ENCODE results near the gene LSM7.

The LSM7 gene

GRCh38 chr19:2323707-2324106, 4.7 kb downstream of the LSM7 start:
- no peak for DNase-seq (ENCODE audit: low read depth in 2 of 2)

DNA sequence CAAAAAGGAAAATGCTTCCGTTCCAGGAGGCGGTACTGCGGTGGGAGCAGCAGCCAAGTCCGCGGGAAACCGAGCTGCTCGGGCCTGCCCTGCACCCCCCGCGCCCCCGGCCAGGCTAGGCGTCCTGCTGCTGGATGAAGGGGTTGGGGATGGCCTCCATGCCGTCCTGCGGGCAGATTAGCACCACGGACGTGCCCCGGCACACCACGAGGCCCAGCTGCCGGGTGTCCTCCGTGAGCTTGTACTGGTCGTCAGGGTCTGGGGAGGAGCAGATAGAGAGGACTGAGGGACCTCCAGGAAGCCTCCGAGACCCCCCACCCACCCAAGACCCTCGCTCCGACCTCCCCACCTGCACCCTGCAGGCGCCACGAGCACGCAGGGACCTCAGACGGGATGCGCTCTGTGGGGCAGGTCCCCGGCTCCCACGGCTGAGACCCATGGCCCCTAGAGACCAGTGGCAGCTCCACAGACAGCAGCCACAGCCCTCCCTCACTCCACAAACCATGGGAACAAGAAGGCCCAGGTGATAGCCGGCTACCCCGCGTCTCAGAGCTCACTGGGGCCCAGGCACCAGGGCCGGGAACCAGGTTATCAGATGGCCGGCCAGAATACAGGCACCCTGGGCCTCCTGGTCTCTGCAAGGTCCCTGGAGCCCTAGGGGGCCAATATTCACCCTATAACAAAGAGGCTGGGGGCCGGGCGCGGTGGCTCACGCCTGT, 6.7 kb downstream of the LSM7 start:
- no peak for DNase-seq (ENCODE audit: low read depth in 2 of 2)

- no peak for DNase-seq (ENCODE audit: low read depth in 2 of 2)
These were observed 7.4 kb downstream of the LSM7 start for GRCh38 chr19:2320939-2321338.

DNA sequence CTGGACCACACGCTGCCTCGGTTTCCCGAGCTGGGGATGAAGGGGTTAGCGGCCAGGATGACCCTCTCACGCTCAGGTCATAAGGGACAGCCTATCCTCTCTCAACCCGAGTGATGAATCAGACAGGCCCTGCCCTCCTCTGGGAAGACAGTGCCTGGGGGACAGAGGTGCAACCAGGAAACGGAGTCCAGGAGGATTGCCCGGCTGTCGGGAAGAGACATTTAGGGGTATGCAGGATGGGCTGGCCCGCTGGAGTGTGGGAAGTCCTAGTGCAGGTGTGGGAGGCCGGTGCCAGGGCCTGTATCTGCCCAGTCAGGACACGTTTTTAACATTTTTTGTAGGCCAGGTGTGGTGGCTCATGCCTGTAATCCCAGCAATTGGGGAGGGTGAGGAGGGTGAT, 8.3 kb downstream of the LSM7 start:
- DNase-seq (ENCODE audit: low read depth in 2 of 2), result no peak

DNA sequence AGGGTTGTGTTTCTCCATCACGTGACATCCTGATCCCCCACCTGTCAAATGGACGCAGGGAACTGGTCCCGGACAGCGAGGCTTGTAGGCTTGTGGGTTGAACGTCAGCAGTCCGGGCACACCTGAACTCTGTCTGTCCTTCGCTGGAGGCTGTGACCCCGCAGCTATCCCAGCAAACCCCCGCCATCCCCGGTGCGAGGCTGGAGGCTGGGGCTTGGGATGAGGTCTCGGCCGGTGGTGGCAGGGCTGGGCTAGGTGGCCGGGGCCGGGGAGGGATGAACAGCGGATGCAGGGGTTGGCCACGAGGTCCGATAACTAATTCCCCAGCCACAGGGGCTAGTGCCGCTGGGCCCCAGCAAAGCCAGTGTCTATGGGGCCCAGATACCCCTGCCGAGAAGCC, 8.8 kb downstream of the LSM7 start:
- no peak for DNase-seq (ENCODE audit: low read depth in 2 of 2)

GRCh38 chr19:2318923-2319322, 9.5 kb downstream of the LSM7 start:
- no peak for DNase-seq (ENCODE audit: low read depth in 2 of 2)

GRCh38 chr19:2317756-2318155, 10.6 kb downstream of the LSM7 start:
- DNase-seq (ENCODE audit: low read depth in 2 of 2), result no peak

DNA sequence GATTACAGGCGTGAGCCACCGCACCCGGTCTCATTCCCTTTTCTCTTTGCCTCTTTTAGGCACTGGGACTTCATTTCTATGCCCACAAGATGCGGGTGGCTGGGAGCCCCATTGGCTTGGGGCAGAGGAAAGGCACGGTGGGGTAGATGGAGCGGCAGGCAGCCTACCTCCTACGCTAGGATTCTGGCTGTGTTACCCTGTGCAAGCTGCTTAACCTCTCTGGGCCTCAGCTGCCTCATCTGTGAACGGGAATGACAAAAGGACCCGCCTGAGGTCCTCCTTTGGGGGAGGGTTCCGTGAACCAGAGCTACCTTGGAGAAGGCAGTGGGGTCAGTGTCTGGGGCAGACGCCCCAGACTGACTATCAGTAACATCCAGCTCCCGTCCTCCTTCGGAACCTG, 11.1 kb downstream of the LSM7 start:
- no peak for DNase-seq (ENCODE audit: low read depth in 2 of 2)

DNA sequence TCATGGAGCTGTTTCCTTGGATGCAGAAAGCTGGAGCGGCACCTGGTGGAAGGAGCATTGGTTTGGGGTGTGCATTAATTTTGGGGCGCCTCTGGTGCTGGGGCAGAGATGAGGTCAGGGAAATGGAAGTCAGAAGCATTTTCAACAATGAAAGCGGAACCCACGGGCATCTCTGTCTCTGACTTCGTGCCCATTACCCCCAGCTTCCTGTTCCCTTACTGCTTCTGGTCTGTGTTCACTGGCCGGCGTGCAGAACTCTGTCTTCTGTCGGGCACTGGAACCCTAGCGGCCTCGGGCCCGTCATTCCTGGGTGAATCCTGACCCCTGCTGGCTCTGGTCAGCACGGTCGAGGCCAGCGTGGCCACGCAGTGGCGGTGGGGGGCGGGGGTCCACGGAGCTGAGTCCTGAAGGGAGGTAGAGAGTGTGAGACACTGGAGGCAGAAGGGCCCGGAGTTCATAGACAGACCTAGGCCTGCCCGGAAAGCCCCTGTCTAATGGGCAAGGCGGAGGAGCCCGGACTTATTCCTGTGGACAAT, 12.5 kb downstream of the LSM7 start:
- DNase-seq (ENCODE audit: low read depth in 2 of 2), result no peak

- DNase-seq (ENCODE audit: low read depth in 2 of 2), result no peak
These were observed 13.1 kb downstream of the LSM7 start for GRCh38 chr19:2315121-2315817.

DNA sequence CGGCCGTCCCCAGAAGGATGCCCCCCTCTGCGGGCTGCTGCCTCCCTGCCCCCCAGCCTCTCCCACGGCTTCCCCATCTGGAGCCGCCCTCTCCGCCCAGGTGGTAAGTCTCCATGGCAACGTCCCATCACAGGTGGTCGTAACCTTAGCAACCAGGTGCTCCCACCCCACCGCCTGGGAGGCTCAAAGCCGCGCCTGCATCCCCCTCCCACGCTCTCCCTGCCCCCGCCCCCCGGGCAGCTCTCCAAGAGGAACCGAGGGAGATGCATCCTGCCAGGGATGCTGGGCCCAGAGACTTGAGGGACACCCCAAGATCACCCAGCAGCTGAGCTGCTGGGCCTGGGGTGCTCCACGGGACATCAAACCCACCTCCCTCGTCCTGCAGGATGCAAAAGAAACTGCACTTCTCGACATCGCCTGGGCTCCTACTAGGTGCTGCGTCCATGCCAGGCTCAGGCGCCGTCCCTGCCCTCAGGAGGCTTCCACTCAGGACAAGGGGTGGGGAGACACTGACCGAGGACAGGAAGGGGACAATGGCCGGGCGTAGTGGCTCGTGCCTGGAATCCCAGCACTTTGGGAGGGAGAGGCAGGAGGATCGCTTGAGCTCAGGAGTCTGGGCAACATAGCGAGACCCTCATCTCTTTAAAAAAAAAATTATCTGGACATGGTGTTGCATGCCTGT, 15.4 kb downstream of the LSM7 start:
- DNase-seq (ENCODE audit: low read depth in 2 of 2), result no peak

DNA sequence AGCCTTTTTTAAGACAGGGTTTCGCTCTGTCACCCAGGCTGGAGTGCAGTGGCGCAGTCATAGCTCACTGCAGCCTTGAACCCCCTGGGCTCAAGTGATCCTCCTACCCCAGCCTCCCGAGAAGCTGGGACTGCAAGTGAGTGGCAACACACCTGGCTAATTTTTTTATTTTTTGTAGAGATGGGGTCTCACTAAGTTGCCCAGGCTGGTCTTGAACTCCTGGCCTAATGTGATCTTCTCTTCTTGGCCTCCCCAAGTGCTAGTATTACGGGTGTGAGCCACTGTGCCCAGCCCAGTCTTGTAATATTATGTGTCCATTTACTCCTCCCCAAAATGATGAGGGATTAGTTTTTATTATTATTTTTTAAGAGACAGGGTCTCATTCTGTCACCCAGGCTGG, 17.3 kb downstream of the LSM7 start:
- DNase-seq (ENCODE audit: low read depth in 2 of 2), result no peak

DNA sequence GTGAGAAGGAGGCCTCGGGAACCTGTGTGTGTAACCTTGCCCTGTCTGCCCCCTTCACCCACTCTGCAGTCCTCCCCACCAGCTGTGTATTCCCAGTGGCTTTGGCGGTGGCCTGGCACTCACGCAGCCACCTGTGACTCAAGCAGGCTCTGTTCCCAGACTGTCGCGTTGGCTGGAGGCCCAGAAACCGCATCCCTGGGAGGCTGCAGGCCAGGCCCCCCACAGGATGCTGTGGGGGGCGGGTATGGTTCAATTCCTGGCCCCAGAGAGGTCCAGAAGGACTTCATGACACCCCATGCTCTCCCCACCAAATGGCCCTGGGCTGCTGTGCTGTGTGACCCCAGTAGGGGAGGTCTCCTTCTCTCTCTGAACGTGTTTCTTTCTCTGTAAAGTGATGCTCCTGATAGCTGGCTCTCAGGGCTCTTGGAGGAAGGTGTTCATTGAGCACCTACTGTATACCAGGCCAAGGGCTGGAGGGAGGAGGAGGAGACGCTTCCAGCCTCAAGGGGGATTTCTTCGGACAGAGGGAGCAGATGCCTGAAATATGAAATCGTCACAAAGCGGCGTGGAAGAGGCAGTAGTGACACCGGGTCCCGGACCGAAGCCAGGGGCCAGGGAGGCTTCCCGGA, 18.5 kb downstream of the LSM7 start:
- peak in 1 of 2 experiments; percentile 11 for DNase-seq (ENCODE audit: low read depth in 2 of 2)

DNA sequence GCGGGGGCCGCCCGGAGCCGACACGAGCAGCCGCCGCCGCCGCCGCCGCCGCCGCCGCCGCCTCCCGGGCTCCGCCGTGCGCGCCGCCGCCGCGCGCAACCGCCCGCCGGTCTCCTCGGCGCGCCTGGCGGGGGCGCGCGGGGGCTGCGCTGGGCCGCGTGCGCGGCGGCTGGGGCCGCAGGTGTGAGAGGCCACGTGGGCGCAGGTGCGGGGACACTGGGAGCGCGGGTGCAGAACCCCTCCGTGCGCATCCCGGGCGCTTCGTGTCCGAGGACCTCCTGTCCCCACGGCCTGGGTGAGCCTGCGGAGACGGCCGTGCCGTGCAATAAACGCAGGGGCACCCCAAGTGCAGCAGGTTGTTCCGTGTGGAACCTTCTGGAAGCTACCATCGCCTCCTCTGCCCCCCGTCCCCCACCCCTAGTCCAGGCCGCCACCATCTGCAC, 20.3 kb downstream of the LSM7 start, which contains the start of gene LINGO3:
TSS of gene LINGO3 (minus strand) at position 41 of the 443 bp plus-strand sequence. CDS start 16,378 bp downstream, outside the sequence.
- no peak for DNase-seq (ENCODE audit: low read depth in 2 of 2)

GRCh38 chr19:2307518-2308012, 20.8 kb downstream of the LSM7 start:
- no peak for DNase-seq (ENCODE audit: low read depth in 2 of 2)

- no peak for DNase-seq (ENCODE audit: low read depth in 2 of 2)
These were observed 21.4 kb downstream of the LSM7 start for GRCh38 chr19:2306971-2307370.

- DNase-seq (ENCODE audit: low read depth in 2 of 2), result no peak
These were observed 22.0 kb downstream of the LSM7 start for GRCh38 chr19:2306281-2306806.

- DNase-seq (ENCODE audit: low read depth in 2 of 2), result no peak
These were observed 22.7 kb downstream of the LSM7 start for GRCh38 chr19:2305452-2306280.

- DNase-seq (ENCODE audit: low read depth in 2 of 2), result no peak
These were observed 25.1 kb downstream of the LSM7 start for GRCh38 chr19:2303211-2303798.

All from fibroblast of skin of left quadriceps (primary cell).